ENCODE measurements around the gene BET1.

DNA sequence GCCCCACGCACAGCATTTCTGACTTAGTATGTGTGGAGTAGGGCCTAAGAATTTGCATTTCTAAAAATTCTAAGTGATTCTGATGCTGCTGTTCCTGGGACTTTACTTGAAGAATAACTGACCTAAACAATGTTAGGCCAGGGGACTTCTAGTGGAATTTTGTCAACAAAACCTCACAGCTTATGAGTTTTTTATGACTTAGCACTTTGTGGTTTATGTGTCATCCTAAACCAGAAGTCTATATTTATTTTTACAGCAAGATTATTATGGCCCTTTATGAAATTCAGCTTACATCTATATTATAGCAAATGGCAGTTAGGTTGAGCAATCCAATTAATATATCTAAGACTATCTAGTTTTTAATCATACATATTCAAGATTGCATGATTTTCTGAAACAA lies 24.6 kb upstream of the BET1 start:
- TF ChIP-seq, protein P1, sequence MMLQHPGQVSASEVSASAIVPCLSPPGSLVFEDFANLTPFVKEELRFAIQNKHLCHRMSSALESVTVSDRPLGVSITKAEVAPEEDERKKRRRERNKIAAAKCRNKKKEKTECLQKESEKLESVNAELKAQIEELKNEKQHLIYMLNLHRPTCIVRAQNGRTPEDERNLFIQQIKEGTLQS (IDR thresholded peaks at IDR 0.05): no peak
- TF ChIP-seq, protein P2, sequence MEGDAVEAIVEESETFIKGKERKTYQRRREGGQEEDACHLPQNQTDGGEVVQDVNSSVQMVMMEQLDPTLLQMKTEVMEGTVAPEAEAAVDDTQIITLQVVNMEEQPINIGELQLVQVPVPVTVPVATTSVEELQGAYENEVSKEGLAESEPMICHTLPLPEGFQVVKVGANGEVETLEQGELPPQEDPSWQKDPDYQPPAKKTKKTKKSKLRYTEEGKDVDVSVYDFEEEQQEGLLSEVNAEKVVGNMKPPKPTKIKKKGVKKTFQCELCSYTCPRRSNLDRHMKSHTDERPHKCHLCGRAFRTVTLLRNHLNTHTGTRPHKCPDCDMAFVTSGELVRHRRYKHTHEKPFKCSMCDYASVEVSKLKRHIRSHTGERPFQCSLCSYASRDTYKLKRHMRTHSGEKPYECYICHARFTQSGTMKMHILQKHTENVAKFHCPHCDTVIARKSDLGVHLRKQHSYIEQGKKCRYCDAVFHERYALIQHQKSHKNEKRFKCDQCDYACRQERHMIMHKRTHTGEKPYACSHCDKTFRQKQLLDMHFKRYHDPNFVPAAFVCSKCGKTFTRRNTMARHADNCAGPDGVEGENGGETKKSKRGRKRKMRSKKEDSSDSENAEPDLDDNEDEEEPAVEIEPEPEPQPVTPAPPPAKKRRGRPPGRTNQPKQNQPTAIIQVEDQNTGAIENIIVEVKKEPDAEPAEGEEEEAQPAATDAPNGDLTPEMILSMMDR (IDR thresholded peaks at IDR 0.05 in 2 of 3, conservative IDR thresholded peaks at IDR 0.05 in 1 of 3; ENCODE audit: borderline replicate concordance in 1 of 3, insufficient read depth in 1 of 3, low read depth in 2 of 3, low read length in 2 of 3): no peak
- TF ChIP-seq POLR2A (IDR thresholded peaks at IDR 0.05; ENCODE audit: borderline replicate concordance, extremely low read depth, insufficient read depth, insufficient read length) (no peak), ZFX (IDR thresholded peaks at IDR 0.05) (no peak), POLR2AphosphoS5 (IDR thresholded peaks at IDR 0.05; ENCODE audit: low read depth, low read length) (no peak), SP1 (IDR thresholded peaks at IDR 0.05; ENCODE audit: low read depth) (no peak), EZH2phosphoT487 (IDR thresholded peaks at IDR 0.05; ENCODE audit: borderline replicate concordance) (no peak), ZNF274 (IDR thresholded peaks at IDR 0.05; ENCODE audit: low read depth, low read length) (no peak)

Data from HCT116 (cell line).